GM19397 (cell line): Measurements from ENCODE around the gene HMCN2.

ENCODE experiments used
- ATAC-seq: cut with Tn5 transposase; IDR thresholded peaks from one replicate; pipeline ENCODE4 v1.9.1; 2021; ENCODE audit warnings: mild to moderate bottlenecking, moderate library complexity; ENCODE audit not compliant: unreplicated experiment

The HMCN2 gene

GRCh38 chr9:130288926-130289690, 23.5 kb downstream of the HMCN2 start:
- no peak for ATAC-seq

DNA sequence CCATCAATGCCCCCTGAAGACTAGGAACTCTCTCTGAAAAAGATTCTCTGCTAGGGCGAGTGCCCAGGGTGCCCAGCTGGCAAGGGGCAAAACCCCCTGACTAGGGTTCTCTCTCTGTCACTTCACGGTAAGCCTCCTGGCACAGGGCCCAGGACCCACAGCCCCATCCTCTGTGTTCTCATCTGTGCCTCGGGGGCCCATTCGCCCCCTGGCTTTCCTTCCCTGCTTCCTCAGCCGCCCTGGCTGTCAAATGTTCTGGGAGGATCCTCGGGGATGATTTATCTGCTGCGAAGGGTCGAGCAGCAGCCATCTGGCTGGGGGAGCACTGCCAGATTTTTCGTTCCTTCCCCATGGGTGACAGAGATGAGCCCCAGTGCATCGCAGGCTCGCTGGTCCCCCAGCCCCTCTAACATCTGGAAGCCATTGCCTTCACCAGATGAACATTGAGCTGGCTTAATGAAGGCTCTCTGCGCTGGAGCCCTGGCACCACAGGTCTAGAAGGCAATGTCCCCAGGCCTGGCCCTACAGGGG, 24.2 kb downstream of the HMCN2 start:
- no peak for ATAC-seq

- no peak for ATAC-seq
Observed at GRCh38 chr9:130290291-130291181, 25.0 kb downstream of the HMCN2 start.

GRCh38 chr9:130291474-130291873, 25.9 kb downstream of the HMCN2 start:
- ATAC-seq = no peak

GRCh38 chr9:130292106-130292505, 26.5 kb downstream of the HMCN2 start:
- no peak for ATAC-seq

GRCh38 chr9:130294664-130295063, 29.1 kb downstream of the HMCN2 start:
- ATAC-seq = no peak

- ATAC-seq = no peak
Observed at GRCh38 chr9:130295431-130295830, 29.9 kb downstream of the HMCN2 start.

- no peak for ATAC-seq
Observed at GRCh38 chr9:130295945-130296782, 30.6 kb downstream of the HMCN2 start.

- ATAC-seq = no peak
Observed at GRCh38 chr9:130296783-130297055, 31.2 kb downstream of the HMCN2 start.

DNA sequence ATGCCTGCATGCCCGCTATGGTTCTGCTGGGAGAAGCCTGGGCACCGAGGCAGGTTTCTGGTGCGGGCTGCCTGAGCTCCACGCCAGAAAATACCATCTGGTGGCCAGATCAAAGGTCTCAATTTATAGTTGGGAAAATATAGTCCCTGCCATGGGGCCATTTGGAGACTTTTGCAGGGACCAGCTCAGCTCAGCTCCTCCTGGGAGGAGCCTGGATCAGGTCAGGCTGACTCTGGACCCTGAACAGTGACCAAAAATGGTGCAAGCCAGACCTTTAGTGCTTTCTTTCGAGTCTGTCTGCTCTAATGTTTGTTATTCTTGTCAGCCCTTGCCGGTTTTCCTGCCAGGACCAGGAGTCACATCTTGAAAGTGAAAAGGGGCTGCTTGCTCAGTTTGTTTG, 31.8 kb downstream of the HMCN2 start:
- ATAC-seq = no peak

DNA sequence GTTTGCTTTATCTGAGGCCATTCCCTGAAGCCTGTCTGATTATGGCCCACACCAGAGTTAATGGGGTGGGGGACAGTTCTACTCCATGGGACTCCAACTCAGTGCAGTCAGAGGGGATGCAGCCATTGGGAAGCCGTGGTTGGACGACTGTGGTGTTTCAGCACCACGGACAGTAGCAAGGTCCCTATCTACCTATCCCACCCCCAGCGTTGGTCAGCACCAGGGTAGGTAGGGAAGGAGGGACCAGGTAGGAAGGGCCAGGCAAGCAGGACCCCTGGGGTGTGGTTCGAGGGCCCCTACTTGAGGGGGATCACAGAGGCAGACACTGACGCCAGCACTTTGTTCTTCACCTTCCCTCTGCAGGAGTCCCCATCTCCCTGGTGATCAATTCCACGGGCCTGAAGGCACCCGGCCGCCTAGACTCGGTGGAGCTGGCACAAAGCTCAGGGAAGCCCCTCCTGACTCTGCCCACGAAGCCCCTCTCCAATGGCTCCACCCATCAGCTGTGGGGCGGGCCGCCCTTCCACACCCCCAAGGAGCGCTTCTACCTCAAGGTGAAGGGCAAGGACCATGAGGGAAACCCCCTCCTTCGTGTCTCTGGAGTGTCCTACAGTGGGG, 33.2 kb downstream of the HMCN2 start:
- no peak for ATAC-seq

DNA sequence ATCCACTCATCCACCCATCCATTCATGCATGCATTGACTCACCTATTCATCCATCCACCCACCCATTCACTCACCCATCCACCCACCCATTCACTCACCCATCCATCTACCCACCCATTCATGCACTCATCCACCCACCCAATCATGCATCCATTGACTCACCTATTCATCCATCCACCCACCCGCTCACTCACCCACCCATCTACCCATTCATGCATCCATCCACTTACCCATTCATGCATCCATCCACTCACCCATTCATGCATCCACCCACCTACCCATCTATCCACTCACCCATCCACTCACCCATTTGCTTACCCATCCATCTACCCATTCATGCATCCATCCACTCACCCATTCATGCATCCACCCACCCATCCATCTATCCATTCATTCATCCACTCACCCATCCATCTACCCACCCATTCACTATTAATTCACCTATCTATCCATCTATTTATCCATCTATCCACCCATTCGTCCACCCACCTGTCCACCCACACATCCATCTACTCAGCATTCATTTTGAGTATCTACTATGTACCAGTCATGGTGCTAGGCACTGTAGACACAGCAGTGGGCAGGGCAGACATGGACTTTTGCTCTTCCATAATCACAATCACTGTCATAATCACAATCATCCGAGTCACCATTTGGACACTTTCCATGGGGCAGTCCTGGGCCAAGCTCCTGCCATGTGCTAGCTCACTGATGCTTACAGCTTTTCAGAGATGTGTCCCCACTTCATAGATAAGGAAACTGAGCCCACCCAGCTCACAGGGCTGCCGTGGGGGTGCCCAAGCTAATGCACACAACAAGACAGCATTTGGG, 34.4 kb downstream of the HMCN2 start:
- no peak for ATAC-seq

DNA sequence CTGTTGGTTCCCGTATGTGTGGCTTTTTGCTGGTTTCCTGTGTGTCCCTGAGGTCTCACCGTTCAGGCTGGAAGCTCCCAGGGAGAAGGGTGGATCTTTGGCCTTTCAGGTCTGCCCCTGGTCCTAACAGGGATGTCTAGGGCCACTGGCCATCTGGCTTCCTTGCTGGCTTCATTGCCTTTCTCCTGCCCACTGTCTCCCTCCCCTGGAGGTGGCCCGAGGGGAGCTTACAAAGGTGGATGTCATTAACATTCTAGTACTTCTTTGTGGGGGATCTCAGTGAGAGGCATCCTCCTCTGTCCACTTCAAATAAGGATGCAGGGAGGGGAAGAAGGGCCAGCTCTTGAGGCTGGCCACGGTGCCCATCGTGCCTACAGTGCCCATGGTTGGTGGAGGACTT, 35.2 kb downstream of the HMCN2 start:
- ATAC-seq = no peak

DNA sequence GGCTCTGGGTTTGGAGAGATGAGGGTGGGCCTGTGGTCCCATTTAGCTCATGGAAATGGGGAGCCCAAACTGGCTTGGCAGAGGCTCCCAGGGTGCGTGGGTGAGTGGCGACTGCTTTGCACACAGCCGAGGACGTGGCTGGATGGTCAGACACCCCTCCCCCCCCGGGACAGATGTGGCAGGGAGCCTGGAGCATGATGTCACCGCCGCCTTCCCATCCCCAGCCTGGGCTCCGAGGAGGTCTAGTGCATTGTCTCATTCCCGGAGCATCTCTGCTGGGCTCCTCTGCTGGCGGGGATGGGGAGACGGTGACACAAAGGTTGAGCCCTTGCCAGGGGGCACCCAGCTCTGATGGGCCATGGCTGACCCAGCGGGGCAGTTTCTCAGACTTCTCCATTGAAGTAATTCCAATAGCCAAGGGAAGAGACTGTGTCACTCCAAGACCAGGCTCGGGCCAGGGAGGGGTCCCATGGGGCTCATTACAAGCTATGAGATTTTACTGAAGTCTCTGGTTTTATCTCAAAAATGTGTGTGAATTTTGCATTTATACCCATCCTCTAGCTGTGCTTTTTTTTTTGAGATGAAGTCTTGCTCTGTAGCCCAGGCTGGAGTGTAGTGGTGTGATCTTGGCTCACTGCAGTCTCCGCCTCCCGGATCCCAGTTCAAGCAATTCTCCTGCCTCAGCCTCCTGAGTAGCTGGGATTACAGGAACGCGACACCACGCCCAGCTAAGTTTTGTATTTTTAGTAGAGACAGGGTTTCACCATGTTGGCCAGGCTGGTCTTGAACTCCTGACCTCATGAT, 36.1 kb downstream of the HMCN2 start:
- no peak for ATAC-seq

DNA sequence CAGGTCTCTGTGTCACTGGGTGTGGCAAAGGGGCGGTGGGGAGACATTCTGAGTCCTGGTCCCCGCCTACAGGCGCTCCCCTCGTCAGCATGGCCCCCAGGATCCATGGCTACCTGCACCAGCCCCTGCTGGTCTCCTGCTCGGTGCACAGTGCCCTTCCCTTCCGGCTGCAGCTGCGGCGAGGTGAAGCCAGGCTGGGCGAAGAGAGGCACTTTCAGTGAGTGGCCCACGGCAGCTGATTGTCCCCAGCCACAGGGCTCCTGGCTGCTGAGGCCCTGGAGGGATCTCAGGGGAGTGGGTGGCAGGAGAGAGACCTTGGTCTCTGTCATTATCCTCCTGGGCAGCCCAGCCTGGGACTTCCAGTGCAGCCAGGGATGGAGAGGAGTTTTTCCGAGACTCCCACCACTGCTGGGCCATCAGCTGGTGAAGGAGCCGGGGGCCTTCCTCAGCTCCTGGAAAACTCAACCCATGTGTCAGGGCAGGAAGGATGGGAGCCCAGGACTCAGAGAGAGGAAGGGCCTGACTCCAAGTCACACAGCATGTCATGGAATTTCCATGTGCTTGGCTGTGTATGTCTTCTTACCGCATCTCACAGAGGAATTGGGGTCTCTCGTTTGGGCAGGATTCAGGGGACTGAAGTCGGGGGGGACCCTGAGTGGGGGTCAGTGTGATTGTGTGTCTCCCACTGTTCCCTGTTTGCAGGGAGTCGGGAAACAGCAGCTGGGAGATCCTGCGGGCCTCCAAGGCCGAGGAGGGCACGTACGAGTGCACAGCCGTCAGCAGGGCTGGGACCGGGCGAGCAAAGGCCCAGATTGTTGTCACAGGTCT, 37.4 kb downstream of the HMCN2 start:
- no peak for ATAC-seq

DNA sequence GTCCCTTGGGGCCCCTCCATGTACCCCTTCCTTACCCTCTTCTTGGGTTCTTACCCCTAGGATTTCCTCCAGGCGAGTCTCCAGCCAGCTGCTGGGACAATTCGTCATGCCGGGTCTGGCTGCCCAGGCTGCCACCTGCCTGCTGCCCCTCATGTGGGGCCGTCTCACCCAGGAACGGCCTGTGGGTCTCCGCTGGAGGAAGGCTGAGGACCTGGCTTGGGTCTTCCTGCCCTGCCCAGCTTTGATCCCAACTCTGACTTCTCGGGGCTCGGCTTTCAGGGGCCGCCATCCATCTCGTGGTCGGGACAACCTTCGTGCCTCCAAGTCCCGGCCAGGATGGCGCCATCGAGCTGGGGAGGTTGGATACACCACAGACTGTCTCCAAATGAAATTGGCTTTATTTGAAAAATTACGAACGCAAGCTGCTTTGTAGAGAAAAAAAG, 38.1 kb downstream of the HMCN2 start:
- ATAC-seq = no peak

DNA sequence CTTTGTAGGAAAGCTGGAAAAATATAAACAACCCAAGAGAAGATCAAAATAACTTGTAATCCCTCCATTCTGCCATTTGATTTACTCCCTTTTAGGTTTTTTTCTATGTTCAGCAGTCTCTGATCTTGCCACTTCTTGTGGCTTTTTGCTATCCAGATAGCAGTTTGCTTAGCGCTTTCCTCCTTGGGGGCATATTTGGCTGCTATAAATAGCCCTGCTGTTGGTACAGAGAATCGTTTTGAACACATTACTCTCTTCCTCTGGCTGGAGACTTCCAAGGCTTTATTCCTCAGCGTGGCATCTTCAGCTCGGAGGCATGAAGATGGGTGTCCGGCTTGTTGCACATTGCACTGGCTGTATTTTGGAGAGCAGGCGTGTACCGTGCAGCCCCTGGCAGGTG, 38.6 kb downstream of the HMCN2 start:
- no peak for ATAC-seq

DNA sequence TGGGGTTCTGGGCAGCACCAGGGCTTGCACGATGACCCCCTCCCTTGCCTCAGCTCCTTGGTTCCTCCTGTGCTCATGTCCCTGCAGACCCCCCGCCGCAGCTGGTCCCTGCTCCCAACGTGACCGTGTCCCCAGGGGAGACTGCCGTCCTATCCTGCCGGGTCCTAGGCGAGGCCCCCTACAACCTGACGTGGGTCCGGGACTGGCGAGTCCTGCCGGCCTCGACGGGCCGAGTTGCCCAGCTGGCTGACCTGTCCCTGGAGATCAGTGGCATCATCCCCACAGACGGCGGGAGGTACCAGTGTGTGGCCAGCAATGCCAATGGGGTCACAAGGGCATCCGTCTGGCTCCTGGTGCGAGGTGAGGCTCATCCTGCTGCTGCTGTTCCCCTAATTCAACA, 39.1 kb downstream of the HMCN2 start:
- no peak for ATAC-seq
